Measurements from ENCODE around the gene CHRDL1.

- no peak for TF ChIP-seq CTCF (IDR thresholded peaks at IDR 0.05)
- TF ChIP-seq POLR2A (IDR thresholded peaks at IDR 0.05) = no peak
Observed at GRCh38 chrX:110796407-110796697, 735 bp upstream of the CHRDL1 start.
